Naive B cell (primary cell): Measurements from ENCODE around the gene KIRREL3. TPM values are rescaled to one million over a fixed set of nuclear protein-coding genes. Genes with fewer than 3 reads are reported as not detected.

Source experiments
- ATAC-seq, 2 donors: fragments of 150-1000 bp; cut with Tn5 transposase; 2 replicates each; pipeline ENCODE4 v1.10.0; 2021; ENCODE audit warnings: low read depth in 2 of 2, mild to moderate bottlenecking in 2 of 2, moderate library complexity in 2 of 2
- DNase-seq: peaks from one replicate; pipeline ENCODE4 v3.0.0; 2022
- H3K27ac Mint-ChIP-seq, 6 donors: one replicate each; pipeline ENCODE4 v1.8.0; 2020 to 2022; ENCODE audit warnings: mild to moderate bottlenecking in 6 of 6, mixed read lengths in 6 of 6, moderate library complexity in 5 of 6, inconsistent platforms in 2 of 6
- H3K27me3 Mint-ChIP-seq, 3 donors: one replicate each; pipeline ENCODE4 v1.8.0; 2021 to 2022; ENCODE audit warnings: mixed read lengths in 3 of 3, mild to moderate bottlenecking in 1 of 3
- H3K36me3 Mint-ChIP-seq, 2 donors: one replicate each; pipeline ENCODE4 v1.8.0; 2020 to 2022; ENCODE audit warnings: mixed read lengths in 2 of 2, inconsistent platforms in 1 of 2, mild to moderate bottlenecking in 1 of 2
- H3K4me1 Mint-ChIP-seq, 3 donors: one replicate each; pipeline ENCODE4 v1.8.0; 2020 to 2022; ENCODE audit warnings: mixed read lengths in 3 of 3, inconsistent platforms in 1 of 3, mild to moderate bottlenecking in 1 of 3, moderate library complexity in 1 of 3
- H3K4me3 Mint-ChIP-seq, 8 donors: one replicate each; pipeline ENCODE4 v1.8.0; 2020 to 2022; ENCODE audit warnings: mild to moderate bottlenecking in 8 of 8, mixed read lengths in 8 of 8, moderate library complexity in 8 of 8, inconsistent platforms in 2 of 8
- H3K9me3 Mint-ChIP-seq, 7 donors: one replicate each; pipeline ENCODE4 v1.8.0; 2020 to 2022; ENCODE audit warnings: mixed read lengths in 7 of 7, mild to moderate bottlenecking in 5 of 7, inconsistent platforms in 2 of 7, moderate library complexity in 1 of 7
- polyA plus RNA-seq, 6 donors: library from polyadenylated mRNA; unstranded; fragments of 300-500 nt; fragmentation: Illumina TruSeq; gene quantifications; one replicate each; pipeline ENCODE4 v1.2.3, GENCODE V29; 2021; ENCODE audit warnings: low read depth in 6 of 6

Gene KIRREL3
- polyA plus RNA-seq, 6 donors from 2014 or later = not detected

DNA sequence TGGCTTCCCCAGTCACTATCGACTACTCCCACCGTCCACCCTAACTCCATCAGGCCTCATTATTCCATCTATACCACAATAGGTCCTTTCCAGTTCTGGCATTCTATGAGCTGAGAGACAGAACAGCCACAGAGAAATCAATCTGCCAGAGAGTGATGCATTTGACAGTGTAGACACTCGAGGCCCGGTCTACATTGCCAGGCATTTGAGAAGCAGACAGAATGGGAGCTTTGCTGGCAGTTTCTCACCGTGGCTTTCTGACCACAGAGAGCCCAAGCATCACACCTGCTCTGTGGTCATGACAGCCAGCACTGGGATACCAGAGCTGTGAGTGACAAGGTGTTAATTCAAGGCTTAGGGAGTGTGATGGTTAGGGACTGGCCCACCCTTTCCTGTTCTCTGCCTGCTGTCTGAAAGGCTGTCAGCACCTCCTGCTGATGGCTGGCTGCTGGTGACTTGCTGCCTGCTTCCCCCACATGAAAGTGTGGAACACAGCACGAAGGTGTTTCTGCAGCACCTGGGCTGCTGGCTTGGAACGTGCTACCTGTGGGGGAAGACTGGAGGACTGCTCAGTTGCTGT is 137.8 kb downstream of the KIRREL3 start:
- ATAC-seq (no peak), DNase-seq (no peak)
- no peaks in the 10 kb centered on the region for H3K36me3 Mint-ChIP-seq
- peaks cover 0 to 4% (median 0%) of the 10 kb centered on the region in 3 donors for H3K4me1 Mint-ChIP-seq
- peaks cover 0 to 22% (median 5%) of the 10 kb centered on the region in 3 donors for H3K27me3 Mint-ChIP-seq
- H3K4me3 Mint-ChIP-seq = no peak overlapping the region
- no peak overlapping the region for H3K27ac Mint-ChIP-seq
- H3K9me3 Mint-ChIP-seq = peaks cover 0 to 15% (median 2%) of the 10 kb centered on the region in 7 donors

DNA sequence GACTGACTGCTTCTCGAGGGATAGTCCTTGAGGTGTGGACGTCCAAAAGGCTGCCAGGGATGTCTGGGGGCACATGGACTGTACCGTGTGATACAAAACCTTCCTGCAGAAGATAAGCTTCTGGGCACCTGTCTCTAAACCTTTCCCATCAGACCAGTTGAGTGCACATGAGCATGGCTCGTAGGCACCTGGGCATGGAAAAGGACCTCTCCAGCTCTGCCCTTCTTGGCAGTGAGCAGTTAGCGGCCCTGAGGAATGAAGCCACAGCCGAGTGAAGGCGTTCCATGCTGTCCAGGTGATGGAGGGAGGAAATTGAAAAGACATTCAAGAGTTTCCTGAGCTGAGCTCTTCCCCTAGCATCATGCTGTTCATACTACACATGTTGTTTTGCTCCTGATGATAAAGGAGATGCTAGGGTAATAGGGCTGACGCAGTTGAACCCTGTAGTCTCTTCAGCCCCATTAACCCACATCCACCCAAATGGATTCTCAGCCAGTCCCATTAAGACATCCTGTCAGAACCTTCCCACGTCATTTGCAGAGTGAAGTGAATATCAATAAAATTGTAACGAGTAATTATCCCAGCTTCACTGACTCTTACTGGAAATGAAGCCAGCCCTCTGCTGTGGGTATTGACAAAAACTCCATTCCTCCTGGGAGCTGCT is 138.6 kb downstream of the KIRREL3 start:
- Mint-ChIP-seq H3K4me3 (no peak overlapping the region), H3K27me3 (peaks cover 0 to 17% (median 5%) of the 10 kb centered on the region in 3 donors), H3K4me1 (peaks cover 0 to 4% (median 0%) of the 10 kb centered on the region in 3 donors), H3K9me3 (peaks cover 0 to 13% (median 2%) of the 10 kb centered on the region in 7 donors), H3K27ac (no peak overlapping the region), H3K36me3 (no peaks in the 10 kb centered on the region)
- DNase-seq (no peak), ATAC-seq (no peak)

DNA sequence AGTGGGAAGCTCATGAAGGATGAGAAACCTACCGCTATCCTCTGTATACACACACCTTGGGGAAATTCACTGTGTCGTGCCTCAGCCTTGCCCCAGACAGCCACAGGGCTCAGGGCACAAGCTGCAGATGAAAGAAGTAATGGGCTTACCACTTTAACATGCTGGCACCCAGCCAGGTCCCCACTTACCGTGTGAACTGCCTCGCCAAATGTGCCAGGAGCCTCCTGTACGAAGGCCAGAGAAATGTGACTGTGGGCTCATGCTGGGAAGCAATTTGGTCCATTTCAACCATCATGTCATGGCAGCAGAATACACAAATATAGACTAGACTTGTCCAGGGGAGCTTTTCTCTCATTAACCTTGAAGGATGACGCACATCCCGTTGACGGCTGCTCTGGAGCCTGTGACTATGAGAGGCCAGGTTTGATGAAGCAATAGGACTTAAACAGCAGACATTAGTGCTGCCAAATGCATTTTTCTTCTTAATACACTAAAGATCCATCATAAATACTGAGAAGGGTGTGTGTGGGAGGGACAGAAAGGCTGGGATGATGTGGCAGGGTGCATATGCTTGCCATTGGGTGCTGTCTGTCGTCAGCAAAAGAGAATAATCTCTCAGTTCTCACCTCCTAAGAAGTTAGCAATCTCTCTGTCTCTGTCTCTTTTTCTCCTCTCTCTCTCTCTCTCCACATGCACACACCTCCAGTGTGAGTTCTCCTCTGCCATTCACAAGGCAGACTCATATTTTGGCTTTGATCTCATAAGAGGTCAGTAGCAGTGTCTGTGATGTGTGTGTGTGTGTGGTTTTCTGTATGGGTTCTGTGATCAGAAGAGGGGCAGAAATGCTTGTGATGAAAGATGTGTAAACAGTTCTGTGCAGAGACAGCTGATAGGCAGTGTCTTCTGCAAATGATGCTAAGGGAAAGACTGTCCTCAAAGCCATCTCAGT is 142.4 kb downstream of the KIRREL3 start:
- DNase-seq = no peak
- H3K4me3 Mint-ChIP-seq = no peak overlapping the region
- H3K4me1 Mint-ChIP-seq = peaks cover 0 to under 1% (median 0%) of the 10 kb centered on the region in 3 donors
- H3K36me3 Mint-ChIP-seq = no peaks in the 10 kb centered on the region
- no peak overlapping the region for H3K27ac Mint-ChIP-seq
- no peak for ATAC-seq
- peaks cover 0 to 6% (median 0%) of the 10 kb centered on the region in 3 donors for H3K27me3 Mint-ChIP-seq
- H3K9me3 Mint-ChIP-seq = peaks cover 0 to 9% (median 4%) of the 10 kb centered on the region in 7 donors

DNA sequence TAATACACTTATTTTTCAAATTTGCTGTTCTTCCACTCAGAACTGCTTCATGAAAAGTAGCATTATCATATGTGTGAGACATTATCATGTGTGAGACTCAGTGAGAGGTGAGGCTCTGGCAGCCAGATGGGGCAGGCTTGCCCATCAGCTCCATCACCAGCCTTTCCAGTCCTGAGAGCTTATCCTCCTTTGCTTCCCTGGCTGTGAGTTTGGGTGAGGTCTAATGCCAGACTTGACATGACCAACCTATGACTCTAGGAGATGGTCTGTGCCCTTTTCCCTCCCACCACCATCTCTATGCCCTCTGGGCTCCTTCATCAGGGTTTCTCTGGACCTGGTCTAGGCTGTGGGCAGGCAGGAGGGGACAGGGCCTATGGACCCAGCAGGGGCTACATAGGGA is 145.0 kb downstream of the KIRREL3 start:
- ATAC-seq = no peak
- H3K27ac Mint-ChIP-seq = no peak overlapping the region
- no peaks in the 10 kb centered on the region for H3K4me1 Mint-ChIP-seq
- peaks cover 0 to 6% (median 0%) of the 10 kb centered on the region in 3 donors for H3K27me3 Mint-ChIP-seq
- peaks cover 0 to 8% (median 4%) of the 10 kb centered on the region in 7 donors for H3K9me3 Mint-ChIP-seq
- H3K36me3 Mint-ChIP-seq = no peaks in the 10 kb centered on the region
- no peak for DNase-seq
- H3K4me3 Mint-ChIP-seq = no peak overlapping the region

DNA sequence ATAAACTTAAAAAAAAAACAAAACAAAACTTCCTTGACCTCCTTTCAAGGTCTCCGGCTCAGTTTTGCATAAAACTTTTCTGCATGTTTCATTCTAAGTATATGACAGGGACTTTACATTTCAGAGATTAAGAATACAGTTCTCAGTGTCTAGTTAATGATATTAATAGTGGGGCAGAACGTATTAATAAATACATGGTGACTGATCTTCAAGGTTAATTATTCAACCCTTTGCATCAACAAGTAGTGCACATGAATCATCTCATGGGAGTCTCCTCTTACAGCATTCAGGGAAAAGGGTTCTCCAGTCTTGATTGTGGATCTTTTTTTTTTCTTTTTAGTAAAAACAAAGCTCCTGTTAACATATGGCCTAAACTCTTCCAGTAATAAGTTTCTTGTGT is 146.8 kb downstream of the KIRREL3 start:
- Mint-ChIP-seq H3K27me3 (no peaks in the 10 kb centered on the region), H3K4me1 (no peaks in the 10 kb centered on the region), H3K27ac (no peak overlapping the region), H3K9me3 (peaks cover 0 to 5% (median 0%) of the 10 kb centered on the region in 7 donors), H3K4me3 (no peak overlapping the region), H3K36me3 (no peaks in the 10 kb centered on the region)
- ATAC-seq (no peak), DNase-seq (no peak)

DNA sequence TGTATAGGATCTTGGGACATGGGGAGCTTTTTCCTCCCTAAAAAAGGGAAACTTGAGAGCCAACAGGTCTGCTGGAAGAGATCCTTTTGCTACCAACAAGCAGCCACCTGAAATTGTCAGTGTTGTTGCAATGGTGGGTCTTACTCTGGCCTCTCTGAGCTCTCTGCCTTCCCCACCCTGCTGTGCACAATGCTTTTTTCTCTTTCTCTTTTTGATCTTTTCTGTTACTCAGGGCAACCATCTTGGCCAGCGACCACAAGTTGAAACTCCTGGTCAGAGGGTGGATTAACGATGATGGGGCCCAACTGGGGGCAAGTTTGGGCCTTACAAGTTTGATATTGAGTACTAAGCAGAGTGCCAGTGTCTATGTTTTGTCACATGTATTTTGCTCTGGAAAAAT is 155.8 kb downstream of the KIRREL3 start:
- Mint-ChIP-seq H3K4me3 (no peak overlapping the region), H3K27me3 (peaks cover 0 to 6% (median 4%) of the 10 kb centered on the region in 3 donors), H3K4me1 (no peaks in the 10 kb centered on the region), H3K27ac (no peak overlapping the region), H3K9me3 (peaks cover 0 to 2% (median 0%) of the 10 kb centered on the region in 7 donors), H3K36me3 (no peaks in the 10 kb centered on the region)
- DNase-seq (no peak), ATAC-seq (no peak)

DNA sequence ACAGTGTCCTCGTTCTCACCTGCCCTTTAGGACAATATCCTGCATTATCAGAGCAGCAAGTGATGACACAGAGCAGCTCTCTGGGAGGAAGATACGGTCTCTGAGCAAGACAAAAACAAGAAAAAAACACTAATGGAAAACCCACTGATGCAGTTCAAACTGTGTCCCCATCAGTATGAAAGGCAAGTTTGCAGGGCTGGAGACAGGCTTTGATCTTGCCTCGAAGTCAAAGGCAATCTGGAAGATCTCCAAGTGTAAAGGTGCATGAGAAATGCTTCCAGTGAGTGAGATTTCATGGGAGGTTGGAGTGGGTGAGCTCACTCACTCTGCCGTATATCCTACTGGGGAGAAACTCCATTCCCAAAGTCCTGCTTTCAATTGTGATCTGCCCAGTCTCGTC is 157.5 kb downstream of the KIRREL3 start:
- H3K4me1 Mint-ChIP-seq = no peaks in the 10 kb centered on the region
- H3K4me3 Mint-ChIP-seq = no peak overlapping the region
- no peak for ATAC-seq
- peaks cover 0 to 6% (median 0%) of the 10 kb centered on the region in 7 donors for H3K9me3 Mint-ChIP-seq
- no peak overlapping the region for H3K27ac Mint-ChIP-seq
- H3K27me3 Mint-ChIP-seq = peaks cover 4 to 7% (median 6%) of the 10 kb centered on the region in 3 donors
- DNase-seq = no peak
- no peaks in the 10 kb centered on the region for H3K36me3 Mint-ChIP-seq

DNA sequence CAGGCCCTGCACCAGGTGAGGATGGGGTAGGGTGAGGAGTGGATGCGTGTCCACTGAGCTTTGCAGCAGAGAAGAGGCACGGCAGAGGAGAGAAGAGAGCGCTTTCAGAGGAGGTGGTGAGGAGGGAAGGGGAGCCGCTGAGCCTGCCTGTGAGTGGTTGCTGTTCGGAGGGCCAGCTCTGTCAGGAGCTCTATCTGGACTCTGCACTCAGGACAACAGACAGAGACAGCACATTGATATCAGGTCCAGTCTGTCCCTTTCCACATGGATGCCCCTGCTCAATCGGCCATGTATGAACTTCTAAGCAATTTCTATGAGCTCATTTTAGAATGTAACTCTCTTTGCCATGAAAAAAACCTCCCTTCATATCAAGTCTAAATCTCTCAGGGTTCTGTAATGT is 158.6 kb downstream of the KIRREL3 start:
- ATAC-seq (no peak), DNase-seq (no peak)
- H3K27me3 Mint-ChIP-seq = peaks cover 4 to 7% (median 6%) of the 10 kb centered on the region in 3 donors
- no peaks in the 10 kb centered on the region for H3K36me3 Mint-ChIP-seq
- H3K4me1 Mint-ChIP-seq = no peaks in the 10 kb centered on the region
- H3K9me3 Mint-ChIP-seq = peaks cover 0 to 6% (median 0%) of the 10 kb centered on the region in 7 donors
- peak overlapping the region in 1 of 6 donors; percentile 53 for H3K27ac Mint-ChIP-seq
- peak overlapping the region in 1 of 8 donors; percentile 23 for H3K4me3 Mint-ChIP-seq

DNA sequence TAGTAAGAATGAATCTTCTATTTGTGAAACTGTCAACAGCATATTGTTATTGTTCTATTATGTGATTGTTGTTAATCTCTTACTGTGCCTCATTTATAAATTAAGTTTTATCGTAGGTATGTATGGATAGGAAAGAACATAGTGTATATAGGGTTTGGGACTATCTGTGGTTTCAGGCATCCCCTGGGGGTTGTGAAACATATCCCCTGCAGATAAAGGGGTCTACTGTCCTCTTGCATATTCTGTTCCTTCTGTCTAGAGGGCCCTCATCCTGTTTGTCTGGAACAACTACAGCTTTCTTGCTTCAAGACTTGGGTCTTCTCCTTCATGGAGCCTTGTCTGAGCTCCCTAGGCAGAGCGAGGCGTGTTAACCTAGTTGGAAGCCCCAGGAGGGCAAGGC is 159.6 kb downstream of the KIRREL3 start:
- peaks cover 0 to 6% (median 0%) of the 10 kb centered on the region in 7 donors for H3K9me3 Mint-ChIP-seq
- no peaks in the 10 kb centered on the region for H3K36me3 Mint-ChIP-seq
- H3K27me3 Mint-ChIP-seq = peaks cover 4 to 7% (median 6%) of the 10 kb centered on the region in 3 donors
- no peak overlapping the region for H3K27ac Mint-ChIP-seq
- H3K4me3 Mint-ChIP-seq = no peak overlapping the region
- no peaks in the 10 kb centered on the region for H3K4me1 Mint-ChIP-seq
- no peak for DNase-seq
- ATAC-seq = no peak

DNA sequence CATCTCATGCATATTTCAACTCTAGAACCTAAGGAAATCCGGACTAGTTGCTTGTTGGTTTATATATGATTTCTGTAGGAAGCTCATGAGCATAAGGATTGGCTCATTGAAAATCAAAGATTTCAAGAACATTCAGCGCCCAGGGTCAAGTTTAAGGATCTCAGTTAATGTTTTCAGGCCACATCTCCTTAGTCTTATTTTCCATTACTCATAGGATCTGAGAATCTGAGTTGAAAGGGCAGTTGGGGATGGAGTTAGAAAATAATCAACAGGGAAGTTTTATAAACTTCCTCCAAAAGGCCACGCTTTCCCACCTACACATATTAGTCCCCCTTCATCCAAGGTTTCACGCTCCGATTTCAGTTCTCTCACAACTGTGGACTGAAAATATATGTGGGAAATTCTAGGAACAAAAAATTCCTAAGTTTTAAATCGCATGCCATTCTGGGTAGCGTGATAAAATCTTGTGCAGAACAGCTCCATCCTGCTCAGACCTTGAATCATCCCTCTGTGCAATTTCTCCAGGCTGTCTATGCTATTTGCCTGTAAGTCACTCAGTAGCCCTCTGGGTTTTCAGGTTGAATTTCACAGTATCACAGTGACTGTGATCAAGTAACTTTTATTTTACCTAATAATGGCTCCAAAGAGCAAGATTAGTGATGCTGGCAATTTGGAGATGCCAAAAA is 160.2 kb downstream of the KIRREL3 start:
- H3K27ac Mint-ChIP-seq = no peak overlapping the region
- no peak for DNase-seq
- no peak overlapping the region for H3K4me3 Mint-ChIP-seq
- no peak for ATAC-seq
- H3K4me1 Mint-ChIP-seq = no peaks in the 10 kb centered on the region
- H3K9me3 Mint-ChIP-seq = peaks cover 0 to 6% (median 0%) of the 10 kb centered on the region in 7 donors
- H3K27me3 Mint-ChIP-seq = peaks cover 4 to 7% (median 6%) of the 10 kb centered on the region in 3 donors
- H3K36me3 Mint-ChIP-seq = no peaks in the 10 kb centered on the region

DNA sequence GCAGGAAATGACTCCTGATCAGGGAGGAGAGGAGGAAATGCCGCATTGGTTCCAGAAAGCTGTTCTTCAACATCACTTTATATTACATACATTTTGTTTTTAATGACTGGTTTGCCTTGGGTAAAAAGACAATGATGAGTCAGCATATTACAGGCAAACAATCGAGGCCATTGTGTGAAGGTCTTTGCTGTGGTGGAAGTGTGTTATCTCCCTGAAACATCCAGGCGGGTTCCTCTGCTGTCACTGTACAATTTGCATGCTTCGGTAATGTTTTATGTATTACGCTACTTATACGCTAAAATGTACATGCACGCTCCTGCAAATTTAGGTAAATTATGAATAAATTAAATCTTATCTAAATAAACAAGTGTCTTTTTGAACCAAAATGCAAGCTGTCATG is 161.1 kb downstream of the KIRREL3 start:
- no peak for ATAC-seq
- no peak for DNase-seq
- Mint-ChIP-seq H3K4me3 (no peak overlapping the region), H3K4me1 (no peaks in the 10 kb centered on the region), H3K36me3 (no peaks in the 10 kb centered on the region), H3K27ac (no peak overlapping the region), H3K27me3 (peaks cover 0 to 7% (median 4%) of the 10 kb centered on the region in 3 donors), H3K9me3 (peaks cover 0 to 6% (median 0%) of the 10 kb centered on the region in 7 donors)

DNA sequence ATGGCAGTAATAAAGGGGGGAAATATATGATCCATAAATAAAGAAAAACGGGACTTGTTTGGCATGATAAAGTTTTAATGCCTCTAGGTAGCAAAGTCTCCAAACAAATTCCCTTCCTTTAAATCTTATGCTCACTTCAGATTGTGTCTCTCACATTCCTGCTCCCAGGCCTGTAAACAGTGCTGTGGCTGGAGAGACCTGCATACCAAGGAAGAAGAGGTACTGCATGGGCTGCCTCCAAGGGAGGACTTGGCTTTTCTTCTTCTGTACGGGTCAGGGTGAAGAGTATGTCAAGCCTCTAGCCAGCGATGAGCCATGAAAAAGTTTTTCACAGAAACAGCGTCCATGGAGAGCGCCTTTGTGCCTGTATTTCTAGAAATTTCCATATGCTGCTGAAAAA is 161.8 kb downstream of the KIRREL3 start:
- DNase-seq (no peak), ATAC-seq (no peak)
- no peak overlapping the region for H3K27ac Mint-ChIP-seq
- no peak overlapping the region for H3K4me3 Mint-ChIP-seq
- peaks cover 0 to 6% (median 0%) of the 10 kb centered on the region in 7 donors for H3K9me3 Mint-ChIP-seq
- no peaks in the 10 kb centered on the region for H3K4me1 Mint-ChIP-seq
- peaks cover 0 to 7% (median 4%) of the 10 kb centered on the region in 3 donors for H3K27me3 Mint-ChIP-seq
- H3K36me3 Mint-ChIP-seq = no peaks in the 10 kb centered on the region

DNA sequence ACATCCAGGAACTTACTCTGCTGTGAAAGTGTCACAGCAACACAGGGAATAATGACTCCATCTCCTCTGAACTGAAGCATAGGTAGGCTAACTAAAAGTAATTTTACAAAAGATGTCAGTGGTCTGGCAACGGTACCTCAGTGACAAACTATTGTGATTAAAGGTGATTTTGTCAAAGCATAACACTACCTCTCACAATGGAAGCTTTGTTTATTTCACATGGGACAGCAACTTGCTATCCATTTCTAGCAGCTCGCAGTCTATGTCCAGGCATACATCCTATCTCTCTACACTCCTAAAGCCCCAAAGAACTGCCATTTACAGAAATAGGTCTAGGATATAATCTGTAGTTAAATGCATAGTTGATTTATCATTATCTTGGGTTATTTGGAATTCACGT is 163.0 kb downstream of the KIRREL3 start:
- Mint-ChIP-seq H3K27ac (no peak overlapping the region), H3K36me3 (no peaks in the 10 kb centered on the region), H3K4me1 (no peaks in the 10 kb centered on the region), H3K27me3 (peaks cover 0 to 7% (median 4%) of the 10 kb centered on the region in 3 donors), H3K4me3 (no peak overlapping the region), H3K9me3 (peaks cover 0 to 6% (median 0%) of the 10 kb centered on the region in 7 donors)
- ATAC-seq = no peak
- DNase-seq = no peak
